ENCODE results near the gene IFNL3.

- TF ChIP-seq CTCF (conservative IDR thresholded peaks at IDR 0.05) (no peak), EZH2 (IDR thresholded peaks at IDR 0.05; ENCODE audit: low read depth) (no peak)
Measured at GRCh38 chr19:39194832-39195542, 49.8 kb downstream of the IFNL3 start.

Data from PC-9 (cell line).